Measurements from ENCODE around the gene ALDH9A1.
A peak's percentile ranks its signal among the peaks of the same experiment; 100 is the strongest.

ALDH9A1 gene

GRCh38 chr1:165629848-165630628 is 68.3 kb downstream of the ALDH9A1 start:
- Histone ChIP-seq H3K4me1 (ENCODE audit: control insufficient read depth in 2 of 2, insufficient read depth in 1 of 2, low read depth in 1 of 2, low read length in 2 of 2) (peaks cover 2 to 6% of the 10 kb centered on the region in 2 donors), H3K9ac (ENCODE audit: low read depth, low read length, poor library complexity) (peak overlapping the region; percentile 65), H2BK120ac (ENCODE audit: low read depth, low read length) (no peak overlapping the region), H3K18ac (ENCODE audit: low read length) (peak overlapping the region; percentile 90), H2AK5ac (ENCODE audit: low read depth, low read length) (no peak overlapping the region), H2AFZ (ENCODE audit: low read length) (peak overlapping the region; percentile 91), H2BK5ac (ENCODE audit: low read length) (no peak overlapping the region), H3K27ac (replicated peaks; ENCODE audit: low read length) (peak overlapping the region; percentile 88), H3K4ac (ENCODE audit: low read length) (no peak overlapping the region), H3K14ac (ENCODE audit: low read length) (peak overlapping the region; percentile 77), H3K23ac (ENCODE audit: low read depth, low read length, poor library complexity) (peak overlapping the region; percentile 45), H3K4me3 (ENCODE audit: low read length in 2 of 2) (peak overlapping the region; percentile 79 to 91), H2BK12ac (ENCODE audit: low read length) (no peak overlapping the region), H3K79me1 (ENCODE audit: low read depth, low read length) (peaks cover 4% of the 10 kb centered on the region), H2BK15ac (ENCODE audit: low read length) (no peak overlapping the region), H3K4me2 (ENCODE audit: insufficient read depth, low read length, poor library complexity, severe bottlenecking) (peak overlapping the region; percentile 82), H3K36me3 (replicated peaks in 1 of 2; ENCODE audit: control insufficient read depth in 2 of 2, insufficient read depth in 2 of 2, low read length in 2 of 2) (no peaks in the 10 kb centered on the region), H3K9me3 (replicated peaks in 1 of 2; ENCODE audit: control insufficient read depth in 2 of 2, insufficient read depth in 1 of 2, low read depth in 1 of 2, low read length in 2 of 2) (no peaks in the 10 kb centered on the region), H4K8ac (ENCODE audit: low read depth, low read length) (no peak overlapping the region), H4K91ac (ENCODE audit: low read depth, low read length, poor library complexity) (no peak overlapping the region), H3K27me3 (ENCODE audit: control insufficient read depth in 3 of 3, insufficient read depth in 3 of 3, low read depth in 1 of 3, low read length in 3 of 3) (peaks cover 0 to 23% (median 0%) of the 10 kb centered on the region in 3 experiments)
- DNase-seq (ENCODE audit: low spot score) = no peak
- no CpG with 5 or more reads among the region's 26 CpGs for WGBS, 2 donors (ENCODE audit: extremely low coverage in 2 of 2, insufficient read length in 2 of 2, insufficient replicate concordance in 1 of 2)

- DNase-seq (ENCODE audit: low spot score) = no peak
- no peak overlapping the region for H2AK5ac ChIP-seq (ENCODE audit: low read depth, low read length)
- no peak overlapping the region for H2BK5ac ChIP-seq (ENCODE audit: low read length)
- no peak overlapping the region for H3K27ac ChIP-seq (replicated peaks; ENCODE audit: low read length)
- no peak overlapping the region for H4K91ac ChIP-seq (ENCODE audit: low read depth, low read length, poor library complexity)
- H3K27me3 ChIP-seq (ENCODE audit: control insufficient read depth in 3 of 3, insufficient read depth in 3 of 3, low read depth in 1 of 3, low read length in 3 of 3) = peaks cover 0 to 26% (median 0%) of the 10 kb centered on the region in 3 experiments
- no peak overlapping the region for H4K8ac ChIP-seq (ENCODE audit: low read depth, low read length)
- H3K4ac ChIP-seq (ENCODE audit: low read length) = no peak overlapping the region
- WGBS, 2 donors (ENCODE audit: extremely low coverage in 2 of 2, insufficient read length in 2 of 2, insufficient replicate concordance in 1 of 2) = no CpG with 5 or more reads among the region's 3 CpGs
- no peak overlapping the region for H3K4me3 ChIP-seq (ENCODE audit: low read length in 2 of 2)
- no peak overlapping the region for H2BK15ac ChIP-seq (ENCODE audit: low read length)
- peaks cover 4% of the 10 kb centered on the region for H3K79me1 ChIP-seq (ENCODE audit: low read depth, low read length)
- no peak overlapping the region for H3K14ac ChIP-seq (ENCODE audit: low read length)
- H3K18ac ChIP-seq (ENCODE audit: low read length) = no peak overlapping the region
- H3K4me1 ChIP-seq (ENCODE audit: control insufficient read depth in 2 of 2, insufficient read depth in 1 of 2, low read depth in 1 of 2, low read length in 2 of 2) = peaks cover 2 to 6% of the 10 kb centered on the region in 2 donors
- no peak overlapping the region for H2AFZ ChIP-seq (ENCODE audit: low read length)
- no peak overlapping the region for H3K23ac ChIP-seq (ENCODE audit: low read depth, low read length, poor library complexity)
- no peaks in the 10 kb centered on the region for H3K36me3 ChIP-seq (replicated peaks in 1 of 2; ENCODE audit: control insufficient read depth in 2 of 2, insufficient read depth in 2 of 2, low read length in 2 of 2)
- H3K4me2 ChIP-seq (ENCODE audit: insufficient read depth, low read length, poor library complexity, severe bottlenecking) = no peak overlapping the region
- no peak overlapping the region for H2BK12ac ChIP-seq (ENCODE audit: low read length)
- H3K9ac ChIP-seq (ENCODE audit: low read depth, low read length, poor library complexity) = no peak overlapping the region
- H3K9me3 ChIP-seq (replicated peaks in 1 of 2; ENCODE audit: control insufficient read depth in 2 of 2, insufficient read depth in 1 of 2, low read depth in 1 of 2, low read length in 2 of 2) = no peaks in the 10 kb centered on the region
- no peak overlapping the region for H2BK120ac ChIP-seq (ENCODE audit: low read depth, low read length)
Measured at GRCh38 chr1:165629151-165629550, 69.2 kb downstream of the ALDH9A1 start.

GRCh38 chr1:165628147-165628822 is 70.1 kb downstream of the ALDH9A1 start:
- Histone ChIP-seq H3K14ac (ENCODE audit: low read length) (no peak overlapping the region), H3K4me1 (ENCODE audit: control insufficient read depth in 2 of 2, insufficient read depth in 1 of 2, low read depth in 1 of 2, low read length in 2 of 2) (peaks cover 2 to 6% of the 10 kb centered on the region in 2 donors), H3K4me2 (ENCODE audit: insufficient read depth, low read length, poor library complexity, severe bottlenecking) (no peak overlapping the region), H2BK5ac (ENCODE audit: low read length) (no peak overlapping the region), H3K4ac (ENCODE audit: low read length) (no peak overlapping the region), H2BK120ac (ENCODE audit: low read depth, low read length) (no peak overlapping the region), H3K23ac (ENCODE audit: low read depth, low read length, poor library complexity) (no peak overlapping the region), H3K4me3 (ENCODE audit: low read length in 2 of 2) (no peak overlapping the region), H3K18ac (ENCODE audit: low read length) (no peak overlapping the region), H3K9me3 (replicated peaks in 1 of 2; ENCODE audit: control insufficient read depth in 2 of 2, insufficient read depth in 1 of 2, low read depth in 1 of 2, low read length in 2 of 2) (no peaks in the 10 kb centered on the region), H2BK12ac (ENCODE audit: low read length) (no peak overlapping the region), H2BK15ac (ENCODE audit: low read length) (no peak overlapping the region), H4K91ac (ENCODE audit: low read depth, low read length, poor library complexity) (no peak overlapping the region), H3K27me3 (ENCODE audit: control insufficient read depth in 3 of 3, insufficient read depth in 3 of 3, low read depth in 1 of 3, low read length in 3 of 3) (peaks cover 0 to 26% (median 0%) of the 10 kb centered on the region in 3 experiments), H3K27ac (replicated peaks; ENCODE audit: low read length) (no peak overlapping the region), H3K79me1 (ENCODE audit: low read depth, low read length) (peaks cover 4% of the 10 kb centered on the region), H3K36me3 (replicated peaks in 1 of 2; ENCODE audit: control insufficient read depth in 2 of 2, insufficient read depth in 2 of 2, low read length in 2 of 2) (no peaks in the 10 kb centered on the region), H3K9ac (ENCODE audit: low read depth, low read length, poor library complexity) (no peak overlapping the region), H2AFZ (ENCODE audit: low read length) (no peak overlapping the region), H4K8ac (ENCODE audit: low read depth, low read length) (no peak overlapping the region), H2AK5ac (ENCODE audit: low read depth, low read length) (no peak overlapping the region)
- WGBS, 2 donors (ENCODE audit: extremely low coverage in 2 of 2, insufficient read length in 2 of 2, insufficient replicate concordance in 1 of 2) = no CpG with 5 or more reads among the region's 6 CpGs
- no peak for DNase-seq (ENCODE audit: low spot score)

- H2BK5ac ChIP-seq (ENCODE audit: low read length) = no peak overlapping the region
- H2AK5ac ChIP-seq (ENCODE audit: low read depth, low read length) = no peak overlapping the region
- H3K79me1 ChIP-seq (ENCODE audit: low read depth, low read length) = no peaks in the 10 kb centered on the region
- H3K4me3 ChIP-seq (ENCODE audit: low read length in 2 of 2) = no peak overlapping the region
- H3K14ac ChIP-seq (ENCODE audit: low read length) = peak overlapping the region; percentile 9
- H3K27me3 ChIP-seq (ENCODE audit: control insufficient read depth in 3 of 3, insufficient read depth in 3 of 3, low read depth in 1 of 3, low read length in 3 of 3) = peaks cover 0 to 23% (median 0%) of the 10 kb centered on the region in 3 experiments
- H3K9me3 ChIP-seq (replicated peaks in 1 of 2; ENCODE audit: control insufficient read depth in 2 of 2, insufficient read depth in 1 of 2, low read depth in 1 of 2, low read length in 2 of 2) = no peaks in the 10 kb centered on the region
- no peak for DNase-seq (ENCODE audit: low spot score)
- no peak overlapping the region for H3K4ac ChIP-seq (ENCODE audit: low read length)
- H2BK15ac ChIP-seq (ENCODE audit: low read length) = no peak overlapping the region
- no peak overlapping the region for H3K9ac ChIP-seq (ENCODE audit: low read depth, low read length, poor library complexity)
- WGBS, 2 donors (ENCODE audit: extremely low coverage in 2 of 2, insufficient read length in 2 of 2, insufficient replicate concordance in 1 of 2) = no CpG with 5 or more reads among the region's 4 CpGs
- H2AFZ ChIP-seq (ENCODE audit: low read length) = no peak overlapping the region
- no peak overlapping the region for H2BK12ac ChIP-seq (ENCODE audit: low read length)
- H3K27ac ChIP-seq (replicated peaks; ENCODE audit: low read length) = no peak overlapping the region
- no peaks in the 10 kb centered on the region for H3K36me3 ChIP-seq (replicated peaks in 1 of 2; ENCODE audit: control insufficient read depth in 2 of 2, insufficient read depth in 2 of 2, low read length in 2 of 2)
- H2BK120ac ChIP-seq (ENCODE audit: low read depth, low read length) = no peak overlapping the region
- H3K23ac ChIP-seq (ENCODE audit: low read depth, low read length, poor library complexity) = peak overlapping the region; percentile 44
- H3K18ac ChIP-seq (ENCODE audit: low read length) = no peak overlapping the region
- peak overlapping the region; percentile 38 for H4K91ac ChIP-seq (ENCODE audit: low read depth, low read length, poor library complexity)
- no peak overlapping the region for H4K8ac ChIP-seq (ENCODE audit: low read depth, low read length)
- H3K4me1 ChIP-seq (ENCODE audit: control insufficient read depth in 2 of 2, insufficient read depth in 1 of 2, low read depth in 1 of 2, low read length in 2 of 2) = no peaks in the 10 kb centered on the region
- no peak overlapping the region for H3K4me2 ChIP-seq (ENCODE audit: insufficient read depth, low read length, poor library complexity, severe bottlenecking)
Measured at GRCh38 chr1:165624441-165624840, 73.9 kb downstream of the ALDH9A1 start.
